C4-2B (cell line): ENCODE results near the gene SCNN1G.

ENCODE experiments used
- H3K27ac ChIP-seq: fragments of 450-650 bp; 2 replicates; pipeline ENCODE4 v1.5.1; 2017
- CTCF ChIP-seq: fragments of 450-650 bp; conservative IDR thresholded peaks from 2 replicates; pipeline ENCODE4 v1.5.1; 2017; ENCODE audit warnings: mild to moderate bottlenecking
- ZFX ChIP-seq: fragments of 450-650 bp; IDR thresholded peaks from 2 replicates; pipeline ENCODE4 v1.6.1; 2017

Gene SCNN1G

GRCh38 chr16:23255000-23255399, 72.5 kb downstream of the SCNN1G start:
- TF ChIP-seq ZFX (no peak), CTCF (no peak)
- no peak overlapping the region for H3K27ac ChIP-seq

- no peak for TF ChIP-seq ZFX
- no peak for TF ChIP-seq CTCF
- no peak overlapping the region for H3K27ac ChIP-seq
Measured at GRCh38 chr16:23256440-23256839, 73.9 kb downstream of the SCNN1G start.

- TF ChIP-seq CTCF, result no peak
- no peak for TF ChIP-seq ZFX
- H3K27ac ChIP-seq, result peak overlapping the region; percentile 46
Measured at GRCh38 chr16:23257682-23258081, 75.1 kb downstream of the SCNN1G start.

- 0 out of 2 replicates have a peak overlapping the region, but pooled peaks have one; percentile 13 for H3K27ac ChIP-seq
- TF ChIP-seq ZFX (no peak), CTCF (no peak)
Measured at GRCh38 chr16:23258919-23259237, 76.3 kb downstream of the SCNN1G start.
